Fibroblast of lung (primary cell): ENCODE data around the gene FAM135A. TPM values are rescaled to one million over a fixed set of nuclear protein-coding genes. Genes with fewer than 3 reads are reported as not detected.

Experiments used
- DNase-seq, 2 donors: peaks; one replicate each; pipeline versions ENCODE4 v3.0.0 to v3.0.0-alpha.2; 2010; ENCODE audit warnings: low read depth in 2 of 2
- H2AFZ ChIP-seq: 2 replicates; pipeline ENCODE4 v1.5.1; 2012; ENCODE audit warnings: low read length, control low read depth, inconsistent platforms
- H3K27ac ChIP-seq: 2 replicates; pipeline ENCODE4 v1.5.1; 2011; ENCODE audit warnings: low read length, control low read depth; ENCODE audit not compliant: insufficient read depth
- H3K27me3 ChIP-seq: 2 replicates; pipeline ENCODE4 v1.5.1; 2011; ENCODE audit warnings: mild to moderate bottlenecking, low read length; ENCODE audit not compliant: control insufficient read depth, insufficient read depth
- H3K36me3 ChIP-seq: 2 replicates; pipeline ENCODE4 v1.5.1; 2011; ENCODE audit warnings: low read length; ENCODE audit not compliant: control insufficient read depth, insufficient read depth
- H3K4me1 ChIP-seq: 2 replicates; pipeline ENCODE4 v1.5.1; 2011; ENCODE audit warnings: low read length; ENCODE audit not compliant: control insufficient read depth, insufficient read depth; ENCODE audit errors: extremely low read depth
- H3K4me2 ChIP-seq: 2 replicates; pipeline ENCODE4 v1.5.1; 2011; ENCODE audit warnings: low read length, control low read depth; ENCODE audit not compliant: insufficient read depth; ENCODE audit errors: extremely low read depth
- H3K4me3 ChIP-seq, 4 experiments: fragments of 200-600 bp in 1 of 4; sonication (generic) in 1 of 4; replicated peaks in 1 of 4; 2 replicates each; pipeline ENCODE4 v1.5.1; 2011 to 2016; ENCODE audit warnings: low read length in 4 of 4, low read depth in 3 of 4, mild to moderate bottlenecking in 3 of 4, control low read depth in 2 of 4, inconsistent platforms in 1 of 4, mixed read lengths in 1 of 4; ENCODE audit not compliant: insufficient read depth in 1 of 4; ENCODE audit errors: control extremely low read depth in 1 of 4
- H3K79me2 ChIP-seq: 2 replicates; pipeline ENCODE4 v1.5.1; 2012; ENCODE audit warnings: mild to moderate bottlenecking, low read length, inconsistent platforms; ENCODE audit not compliant: control insufficient read depth, insufficient read depth
- H3K9ac ChIP-seq: 2 replicates; pipeline ENCODE4 v1.5.1; 2011; ENCODE audit warnings: mild to moderate bottlenecking, low read length, control low read depth; ENCODE audit not compliant: insufficient read depth
- H3K9me3 ChIP-seq: 2 replicates; pipeline ENCODE4 v1.5.1; 2012; ENCODE audit warnings: low read depth, low read length; ENCODE audit not compliant: control insufficient read depth, insufficient read depth
- H4K20me1 ChIP-seq: 2 replicates; pipeline ENCODE4 v1.5.1; 2011; ENCODE audit warnings: low read length; ENCODE audit not compliant: control insufficient read depth, insufficient read depth; ENCODE audit errors: extremely low read depth
- EZH2 ChIP-seq: IDR thresholded peaks from 2 replicates; pipeline ENCODE4 v1.5.1; 2012; ENCODE audit warnings: low read length, control low read depth, mild to moderate bottlenecking; ENCODE audit errors: missing control alignments
- polyA plus RNA-seq, 2 donors: library from polyadenylated mRNA; depleted of rRNA in 1 of 2; stranded (reverse) in 1 of 2; unstranded in 1 of 2; fragments of >200 nt; gene quantifications; 2 replicates each; pipeline ENCODE4 v1.2.1, GENCODE V29; 2011 to 2012; ENCODE audit warnings: missing spikeins in 1 of 2
- total RNA-seq: library from RNA; depleted of rRNA; stranded (reverse); fragments of >200 nt; gene quantifications from 2 replicates; pipeline ENCODE4 v1.2.1, GENCODE V29; 2014
- TF ChIP-seq, protein P1 (sequence below), 2 donors: IDR thresholded peaks in 1 of 2; conservative IDR thresholded peaks in 1 of 2; 1 replicate in 1 of 2; 2 replicates in 1 of 2; pipeline ENCODE4 v1.5.1; 2011 to 2012; ENCODE audit warnings: low read length in 2 of 2, control low read depth in 1 of 2, inconsistent platforms in 1 of 2, low read depth in 1 of 2, mild to moderate bottlenecking in 1 of 2

The FAM135A gene
- total and polyA plus RNA-seq, 2 donors (not counting 1 experiment from before 2014, with no cell fraction given), result 7.1 to 10.2 TPM

DNA sequence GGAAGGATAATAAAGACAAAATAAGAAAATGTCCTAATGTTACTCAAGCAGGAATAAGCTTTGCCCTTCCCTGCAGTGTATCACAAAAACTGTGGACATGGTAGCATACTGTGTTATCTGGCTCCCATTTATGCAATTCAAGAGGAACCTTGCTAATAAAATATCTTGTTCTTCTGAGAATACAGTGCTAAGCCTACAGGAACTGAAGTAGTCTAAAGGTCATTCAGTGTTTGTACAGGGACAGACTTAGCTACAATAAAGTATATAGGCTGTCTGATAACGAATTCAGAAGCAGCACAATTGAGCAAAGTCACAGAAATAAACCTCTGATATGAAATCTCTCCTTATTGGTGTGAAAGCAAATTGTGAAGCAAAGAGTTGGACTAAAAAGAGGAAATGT, 93.9 kb downstream of the FAM135A start:
- Histone ChIP-seq H2AFZ (no peak overlapping the region), H3K9ac (no peak overlapping the region), H3K9me3 (no peaks in the 10 kb centered on the region), H3K79me2 (no peaks in the 10 kb centered on the region), H3K4me2 (no peak overlapping the region), H3K4me3 (no peak overlapping the region), H3K27ac (no peak overlapping the region), H4K20me1 (no peaks in the 10 kb centered on the region), H3K27me3 (no peaks in the 10 kb centered on the region), H3K36me3 (no peaks in the 10 kb centered on the region), H3K4me1 (no peaks in the 10 kb centered on the region)
- TF ChIP-seq, protein P1, sequence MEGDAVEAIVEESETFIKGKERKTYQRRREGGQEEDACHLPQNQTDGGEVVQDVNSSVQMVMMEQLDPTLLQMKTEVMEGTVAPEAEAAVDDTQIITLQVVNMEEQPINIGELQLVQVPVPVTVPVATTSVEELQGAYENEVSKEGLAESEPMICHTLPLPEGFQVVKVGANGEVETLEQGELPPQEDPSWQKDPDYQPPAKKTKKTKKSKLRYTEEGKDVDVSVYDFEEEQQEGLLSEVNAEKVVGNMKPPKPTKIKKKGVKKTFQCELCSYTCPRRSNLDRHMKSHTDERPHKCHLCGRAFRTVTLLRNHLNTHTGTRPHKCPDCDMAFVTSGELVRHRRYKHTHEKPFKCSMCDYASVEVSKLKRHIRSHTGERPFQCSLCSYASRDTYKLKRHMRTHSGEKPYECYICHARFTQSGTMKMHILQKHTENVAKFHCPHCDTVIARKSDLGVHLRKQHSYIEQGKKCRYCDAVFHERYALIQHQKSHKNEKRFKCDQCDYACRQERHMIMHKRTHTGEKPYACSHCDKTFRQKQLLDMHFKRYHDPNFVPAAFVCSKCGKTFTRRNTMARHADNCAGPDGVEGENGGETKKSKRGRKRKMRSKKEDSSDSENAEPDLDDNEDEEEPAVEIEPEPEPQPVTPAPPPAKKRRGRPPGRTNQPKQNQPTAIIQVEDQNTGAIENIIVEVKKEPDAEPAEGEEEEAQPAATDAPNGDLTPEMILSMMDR (conservative IDR thresholded peaks at IDR 0.05 in 1 of 2, IDR thresholded peaks at IDR 0.05 in 1 of 2; ENCODE audit: low read depth in 1 of 2, low read length in 2 of 2), result no peak
- no peak for TF ChIP-seq EZH2
- no peak for DNase-seq

DNA sequence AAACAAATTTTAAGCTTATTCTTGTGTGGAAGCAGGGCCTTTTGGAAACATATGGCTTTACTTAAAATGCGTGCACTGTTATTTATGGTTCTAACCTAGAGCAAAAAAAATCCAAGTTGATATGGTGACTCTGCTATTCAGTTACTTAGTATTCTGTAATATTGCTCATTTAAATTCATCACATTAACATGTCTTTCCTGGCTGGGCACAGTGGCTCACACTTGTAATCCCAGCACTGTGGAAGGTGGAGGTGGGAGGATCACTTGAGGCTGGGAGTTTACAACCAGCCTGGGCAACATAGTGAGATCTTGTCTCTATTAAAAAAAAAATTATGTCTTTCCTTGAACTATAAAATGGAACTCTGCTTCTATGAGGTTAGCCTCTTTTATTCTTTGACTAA, 95.6 kb downstream of the FAM135A start:
- Histone ChIP-seq H4K20me1 (no peaks in the 10 kb centered on the region), H3K4me3 (no peak overlapping the region)

DNA sequence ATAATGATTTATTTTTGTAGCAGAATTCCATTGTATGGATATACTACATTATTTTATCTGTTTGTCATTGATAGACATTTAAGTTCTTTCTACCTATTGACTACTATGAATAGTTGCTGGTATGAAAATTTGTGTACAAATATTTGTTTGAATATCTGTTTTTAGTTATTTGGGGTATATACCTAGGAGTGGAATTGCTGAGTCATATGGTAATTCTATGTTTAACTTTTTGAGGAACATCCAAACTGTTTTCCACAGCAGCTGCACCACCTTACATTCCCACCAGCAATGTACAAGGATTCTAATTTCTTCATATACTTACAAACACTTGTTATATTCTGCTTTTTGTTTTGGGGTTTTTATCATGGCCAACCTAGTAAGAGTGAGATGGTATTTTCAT, 97.3 kb downstream of the FAM135A start:
- H3K27me3 ChIP-seq, result no peaks in the 10 kb centered on the region
- no peak overlapping the region for H3K9ac ChIP-seq
- no peak overlapping the region for H2AFZ ChIP-seq
- H3K9me3 ChIP-seq, result no peaks in the 10 kb centered on the region
- no peak overlapping the region for H3K27ac ChIP-seq
- no peak overlapping the region for H3K4me2 ChIP-seq
- no peaks in the 10 kb centered on the region for H3K36me3 ChIP-seq
- no peaks in the 10 kb centered on the region for H3K4me1 ChIP-seq
- DNase-seq, result no peak
- no peaks in the 10 kb centered on the region for H3K79me2 ChIP-seq
- H3K4me3 ChIP-seq, result no peak overlapping the region
- TF ChIP-seq, protein P1 (conservative IDR thresholded peaks at IDR 0.05 in 1 of 2, IDR thresholded peaks at IDR 0.05 in 1 of 2; ENCODE audit: low read depth in 1 of 2, low read length in 2 of 2), result no peak
- TF ChIP-seq EZH2, result no peak
- H4K20me1 ChIP-seq, result no peaks in the 10 kb centered on the region

More for the DNA sequence above, 95.6 kb downstream of the FAM135A start:
- DNase-seq, result no peak
- H3K9me3 ChIP-seq, result no peaks in the 10 kb centered on the region
- H3K4me2 ChIP-seq, result no peak overlapping the region
- no peak overlapping the region for H2AFZ ChIP-seq
- no peaks in the 10 kb centered on the region for H3K36me3 ChIP-seq
- H3K27ac ChIP-seq, result no peak overlapping the region
- no peaks in the 10 kb centered on the region for H3K79me2 ChIP-seq
- H3K4me1 ChIP-seq, result no peaks in the 10 kb centered on the region
- no peaks in the 10 kb centered on the region for H3K27me3 ChIP-seq
- no peak overlapping the region for H3K9ac ChIP-seq
- TF ChIP-seq, protein P1 (conservative IDR thresholded peaks at IDR 0.05 in 1 of 2, IDR thresholded peaks at IDR 0.05 in 1 of 2; ENCODE audit: low read depth in 1 of 2, low read length in 2 of 2), result no peak
- no peak for TF ChIP-seq EZH2
